Stimulated activated CD4-positive, alpha-beta T cell treated with anti-CD3 and anti-CD28 coated beads, Interleukin-2, amount 100 ng/mL, for 48 hours (primary cell): ENCODE results near the gene ANKRD55.

Experiments
- DNase-seq, 2 donors: peaks; one replicate each; pipeline ENCODE4 v3.0.0-alpha.2; 2020

Gene ANKRD55

DNA sequence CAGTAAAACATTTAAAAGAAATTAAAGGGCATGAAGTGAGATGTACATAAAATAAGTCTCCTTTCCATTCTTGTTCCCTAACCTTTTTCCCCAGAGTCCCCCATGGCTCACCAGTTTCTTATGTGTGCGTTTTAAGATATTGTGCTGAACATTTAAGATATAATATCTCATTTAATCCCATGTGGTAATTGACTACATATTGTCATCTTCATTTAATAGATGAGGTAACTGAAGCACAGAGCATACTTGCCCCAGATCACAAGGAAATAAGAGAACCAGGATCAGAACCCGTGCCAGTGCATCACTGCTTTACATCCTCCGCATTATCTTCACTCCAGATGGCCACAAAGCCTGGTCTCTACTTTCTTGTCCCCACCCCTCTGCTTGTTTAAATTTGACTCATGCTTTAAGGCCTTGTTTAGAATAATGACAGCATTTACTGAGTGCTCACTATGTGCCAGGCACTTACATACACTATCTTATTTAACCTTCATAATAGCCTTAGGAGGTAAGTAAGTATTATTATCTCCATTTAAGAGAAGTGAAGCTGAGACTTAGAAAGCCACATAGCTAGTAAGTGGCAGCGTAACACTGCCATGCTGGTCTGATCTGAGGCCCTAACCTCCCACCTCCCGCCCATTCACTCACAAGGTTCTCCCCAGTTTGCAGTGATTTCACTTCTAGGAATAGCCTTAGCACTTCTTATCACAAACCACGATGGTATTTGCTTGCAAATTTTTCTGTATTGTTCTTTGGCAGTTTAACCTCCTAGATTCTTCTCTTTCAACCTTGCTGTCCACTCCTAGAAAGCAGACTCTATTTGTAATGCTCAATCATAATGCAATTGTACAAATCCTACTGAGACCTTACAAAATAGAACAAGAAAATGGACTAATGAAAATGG, 160.0 kb downstream of the ANKRD55 start:
- no peak for DNase-seq

DNA sequence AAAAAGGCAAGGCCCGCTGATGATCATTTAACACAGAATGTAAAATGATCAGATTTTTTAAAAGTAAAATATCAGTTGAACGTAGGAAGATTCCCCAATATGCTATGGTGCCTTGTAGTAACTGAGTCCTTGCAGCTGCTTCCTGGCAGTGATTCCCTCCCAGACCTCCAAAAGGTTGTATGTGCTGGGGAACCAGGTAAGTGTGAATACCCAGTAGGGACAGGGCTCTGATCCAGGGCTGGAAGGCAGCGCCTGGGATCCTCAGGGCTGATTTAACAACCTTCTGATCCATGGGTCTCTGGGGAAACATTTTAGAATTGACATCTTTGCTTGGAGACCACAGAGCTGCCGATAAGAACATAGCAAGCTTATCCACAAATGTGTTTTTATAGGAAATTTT, 161.7 kb downstream of the ANKRD55 start:
- DNase-seq: no peak

GRCh38 chr5:56070851-56071465, 162.2 kb downstream of the ANKRD55 start:
- no peak for DNase-seq

- DNase-seq: no peak
Measured at GRCh38 chr5:56069652-56070226, 163.4 kb downstream of the ANKRD55 start.

DNA sequence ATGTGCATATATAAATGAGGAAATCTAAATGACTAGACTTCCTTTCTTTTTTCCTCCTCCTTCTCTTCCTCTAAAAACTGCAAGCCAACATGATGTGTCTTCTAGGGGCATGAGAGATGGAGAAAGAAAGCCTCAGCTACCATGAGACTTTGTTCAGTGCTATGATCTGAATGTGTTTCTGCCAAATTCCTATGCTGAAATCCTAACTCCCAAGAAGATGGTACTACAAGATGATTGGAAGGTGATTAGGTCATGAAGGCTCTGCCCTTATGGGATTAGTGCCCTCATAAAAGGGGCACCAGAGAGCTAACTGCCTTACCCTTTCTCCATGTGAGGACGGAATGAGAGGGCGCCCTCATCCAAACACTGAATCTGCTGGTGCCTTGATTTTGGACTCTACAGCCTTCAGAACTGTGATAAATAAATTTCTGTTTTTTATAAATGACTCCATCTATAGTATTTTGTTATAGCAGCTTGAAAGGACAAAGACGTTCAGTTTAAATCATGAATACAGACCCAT, 166.1 kb downstream of the ANKRD55 start:
- DNase-seq: no peak

DNA sequence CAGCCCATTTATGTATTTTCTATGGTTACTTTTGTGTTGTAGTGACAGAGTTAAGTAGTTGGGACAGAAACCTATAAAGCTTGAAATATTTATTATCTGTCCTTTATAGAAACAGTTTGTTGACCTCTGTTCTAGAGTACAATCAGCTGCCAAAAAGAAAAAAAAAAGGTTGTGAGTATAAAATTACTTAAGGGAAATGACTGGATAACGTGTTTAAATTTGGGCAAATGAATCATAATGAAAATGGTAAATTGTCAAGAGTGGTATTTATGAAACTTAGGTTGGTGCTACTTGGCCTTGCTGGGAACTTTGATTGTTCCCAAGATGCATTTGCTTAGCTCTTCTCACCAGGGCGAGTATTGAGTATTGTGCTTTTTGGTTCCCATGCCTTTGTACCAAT, 168.1 kb downstream of the ANKRD55 start:
- DNase-seq: no peak

DNA sequence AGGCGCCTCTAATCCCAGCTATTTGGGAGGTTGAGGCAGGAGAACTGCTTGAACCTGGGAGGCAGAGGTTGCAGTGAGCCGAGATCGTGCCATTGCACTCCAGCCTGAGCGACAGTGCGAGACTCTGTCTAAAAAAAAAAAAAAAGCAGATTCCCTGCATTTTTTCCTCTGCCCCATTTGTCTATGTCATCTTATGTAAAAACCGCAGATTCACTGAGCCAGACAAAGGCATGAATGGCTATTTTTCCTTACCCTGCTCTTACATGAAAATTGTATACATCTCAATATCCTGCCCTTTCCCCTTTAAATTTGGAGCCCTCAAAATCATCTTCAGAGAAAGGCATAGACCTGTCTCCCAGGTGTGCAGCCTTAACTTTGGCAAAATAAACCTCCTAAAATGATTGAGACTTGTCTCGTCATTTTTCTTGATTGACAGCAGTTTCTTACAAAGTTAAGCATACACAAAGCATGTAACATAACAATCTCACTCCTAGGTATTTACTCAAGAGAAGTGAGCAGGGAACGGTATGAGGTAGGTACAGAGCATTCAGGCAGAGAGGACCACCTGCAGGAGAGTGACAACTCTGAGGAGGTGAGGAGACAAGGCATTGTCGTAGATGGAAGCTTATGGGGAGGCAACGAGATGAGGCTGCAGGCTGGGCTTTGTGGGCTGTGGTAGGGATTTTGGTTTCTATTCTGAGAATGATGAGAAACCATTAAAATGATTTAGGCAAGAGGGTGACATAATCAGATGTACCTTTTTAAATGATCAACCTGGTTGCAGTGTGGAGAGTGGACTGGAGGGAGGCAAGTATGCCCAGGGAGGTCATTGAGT, 172.6 kb downstream of the ANKRD55 start:
- peak; percentile 24 to 27 for DNase-seq

GRCh38 chr5:56059854-56060253, 173.3 kb downstream of the ANKRD55 start:
- DNase-seq: no peak

GRCh38 chr5:56056875-56057274, 176.3 kb downstream of the ANKRD55 start:
- DNase-seq: no peak

- DNase-seq: no peak
Measured at GRCh38 chr5:56055859-56056258, 177.3 kb downstream of the ANKRD55 start.

DNA sequence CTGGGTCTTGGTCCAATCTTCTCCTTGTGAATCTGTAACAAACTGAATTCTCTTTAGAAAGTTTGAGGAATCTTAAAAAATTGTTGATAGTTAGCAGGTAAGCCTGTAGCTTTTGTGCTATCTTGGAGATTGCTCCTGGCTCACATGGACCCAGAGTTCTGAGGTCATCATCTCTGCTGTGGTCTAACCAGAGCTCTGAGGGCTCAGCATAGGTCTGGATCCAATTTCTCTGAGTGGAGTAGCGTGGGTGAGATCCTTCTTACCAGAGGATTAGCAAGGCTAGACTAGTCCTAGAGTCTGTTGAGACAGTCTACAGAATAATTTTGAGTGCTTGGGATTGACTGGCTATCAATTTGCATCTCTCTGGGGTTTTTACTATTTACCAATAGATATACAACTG, 177.8 kb downstream of the ANKRD55 start:
- DNase-seq: no peak

- DNase-seq: no peak
Measured at GRCh38 chr5:56054666-56055065, 178.5 kb downstream of the ANKRD55 start.

DNA sequence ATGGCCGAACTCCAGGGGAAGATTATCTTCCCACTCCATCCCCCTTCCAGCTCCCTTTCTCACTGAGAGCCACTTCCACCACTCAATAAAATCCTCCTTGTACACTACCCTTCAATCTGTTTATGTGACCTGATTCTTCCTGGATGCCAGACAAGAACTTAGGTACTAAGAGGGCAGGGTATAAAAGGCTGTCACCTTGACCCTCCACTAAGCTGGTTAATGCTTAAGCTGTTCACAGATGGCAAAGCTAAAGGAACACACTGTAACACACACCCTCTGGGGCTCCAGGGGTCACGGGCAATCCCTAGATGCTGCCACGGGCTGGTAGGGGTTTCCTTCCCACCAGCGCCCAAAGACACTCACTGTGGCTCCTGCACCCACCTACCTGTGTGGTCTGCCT, 179.8 kb downstream of the ANKRD55 start:
- DNase-seq: no peak

GRCh38 chr5:56052735-56053134, 180.4 kb downstream of the ANKRD55 start:
- no peak for DNase-seq

DNA sequence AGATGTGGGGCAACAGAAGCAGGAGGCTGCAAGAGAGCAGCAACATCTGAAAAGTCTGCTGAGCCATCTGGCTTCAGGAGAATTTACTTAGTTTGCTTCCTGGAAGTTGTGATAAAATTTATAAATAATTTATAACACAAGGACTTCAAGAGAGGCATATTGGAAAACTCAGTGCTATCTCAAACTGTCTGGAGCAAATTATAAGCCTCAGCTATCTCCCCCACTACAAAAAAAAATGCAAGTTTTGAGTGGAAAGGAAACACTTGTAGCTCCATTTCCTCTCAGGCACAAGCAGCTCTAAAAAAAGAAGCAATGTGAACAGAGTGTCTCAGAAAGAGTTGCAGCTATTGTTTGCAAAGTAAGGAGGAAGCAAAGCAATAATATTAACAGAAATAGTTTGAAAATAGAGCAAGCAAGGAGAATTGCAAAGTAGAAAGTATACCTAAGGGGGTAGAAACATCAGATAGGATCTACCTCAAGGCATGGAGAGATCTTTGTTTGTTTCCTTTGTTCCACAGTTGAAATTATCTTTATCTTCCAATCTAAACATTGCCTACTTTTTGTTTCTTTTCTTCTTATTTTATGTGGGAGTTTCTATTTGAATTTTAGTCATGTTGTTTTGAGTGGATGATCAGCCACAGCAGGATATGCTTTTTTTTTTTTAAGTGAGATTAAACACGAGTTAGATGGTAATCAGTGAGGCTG, 182.4 kb downstream of the ANKRD55 start:
- DNase-seq: no peak
